IMR-90 (cell line): Measurements from ENCODE around the gene RERE. TPM values are rescaled to one million over a fixed set of nuclear protein-coding genes. Genes with fewer than 3 reads are reported as not detected.
A peak's percentile ranks its signal among the peaks of the same experiment; 100 is the strongest.

ENCODE experiments used
- ATAC-seq: fragments of 200-7000 bp; cut with Tn5 transposase; 2 replicates; pipeline ENCODE4 v1.9.1; 2020; ENCODE audit warnings: low read depth, mild to moderate bottlenecking, moderate library complexity
- BruUV-seq: library from RNA; stranded (reverse); fragments of 400-500 nt; replicated peaks from 2 replicates; lab custom pipeline; 2021; lab: Mats Ljungman, UMichigan
- CTCF ChIA-PET: fragments of 300-600 bp; formaldehyde crosslinking; extraction: SDS; loops from one replicate; lab custom pipeline; 2021; ENCODE audit warnings: antibody characterized with exemption; lab: Yijun Ruan, JAX
- POLR2A ChIA-PET: fragments of 300-600 bp; sonication (Branson Sonifier 250); formaldehyde crosslinking; loops from one replicate; lab custom pipeline; 2022; ENCODE audit warnings: antibody characterized with exemption; ENCODE audit not compliant: unreplicated experiment; lab: Charles Lee
- DNase-seq: peaks from one replicate; pipeline ENCODE4 v3.0.0; 2013
- H2AFZ ChIP-seq: replicated peaks from 2 replicates; pipeline ENCODE3; 2013; ENCODE audit warnings: low read length, mild to moderate bottlenecking; ENCODE audit not compliant: poor library complexity
- H2AK5ac ChIP-seq: 2 replicates; pipeline ENCODE4 v1.6.1; 2013; ENCODE audit warnings: low read depth, low read length, inconsistent platforms
- H2AK9ac ChIP-seq: replicated peaks from 2 replicates; pipeline ENCODE3; 2013; ENCODE audit warnings: mild to moderate bottlenecking, low read depth, low read length, moderate library complexity; ENCODE audit not compliant: poor library complexity
- H2BK120ac ChIP-seq: 2 replicates; pipeline ENCODE4 v1.6.1; 2013; ENCODE audit warnings: low read depth, low read length, inconsistent platforms
- H2BK15ac ChIP-seq: 3 replicates; pipeline ENCODE4 v1.6.1; 2013; ENCODE audit warnings: low read depth, low read length, inconsistent platforms
- H2BK20ac ChIP-seq: 2 replicates; pipeline ENCODE4 v1.6.1; 2013; ENCODE audit warnings: low read depth, mild to moderate bottlenecking, inconsistent platforms, low read length, moderate library complexity
- H2BK5ac ChIP-seq: 2 replicates; pipeline ENCODE4 v1.6.1; 2013; ENCODE audit warnings: mild to moderate bottlenecking, low read depth, low read length, inconsistent platforms; ENCODE audit not compliant: poor library complexity, severe bottlenecking
- H3K14ac ChIP-seq: replicated peaks from 2 replicates; pipeline ENCODE4 v1.6.1; 2013; ENCODE audit warnings: low read depth, low read length, inconsistent platforms
- H3K18ac ChIP-seq: 2 replicates; pipeline ENCODE4 v1.6.1; 2013; ENCODE audit warnings: low read depth, low read length, control low read depth
- H3K23ac ChIP-seq: 2 replicates; pipeline ENCODE4 v1.6.1; 2013; ENCODE audit warnings: low read depth, low read length, inconsistent platforms
- H3K27ac ChIP-seq: 2 replicates; pipeline ENCODE4 v1.5.1; 2013; ENCODE audit warnings: mild to moderate bottlenecking, control low read depth, low read length; ENCODE audit not compliant: insufficient read depth
- H3K27me3 ChIP-seq: 2 replicates; pipeline ENCODE4 v1.6.1; 2013; ENCODE audit warnings: low read length; ENCODE audit not compliant: control insufficient read depth, insufficient read depth
- H3K36me3 ChIP-seq: 2 replicates; pipeline ENCODE4 v1.6.1; 2013; ENCODE audit warnings: low read length, mixed read lengths; ENCODE audit not compliant: control insufficient read depth, insufficient read depth
- H3K4ac ChIP-seq: 2 replicates; pipeline ENCODE4 v1.6.1; 2013; ENCODE audit warnings: low read depth, low read length, inconsistent platforms
- H3K4me1 ChIP-seq: 2 replicates; pipeline ENCODE4 v1.6.1; 2013; ENCODE audit warnings: low read length, mixed read lengths; ENCODE audit not compliant: control insufficient read depth, insufficient read depth
- H3K4me2 ChIP-seq: 2 replicates; pipeline ENCODE4 v1.6.1; 2013; ENCODE audit warnings: low read depth, mild to moderate bottlenecking, control low read depth, low read length, moderate library complexity
- H3K4me3 ChIP-seq: 2 replicates; pipeline ENCODE4 v1.5.1; 2013; ENCODE audit warnings: low read depth, mild to moderate bottlenecking, control low read depth, low read length, moderate library complexity; ENCODE audit not compliant: insufficient read depth
- H3K56ac ChIP-seq: 2 replicates; pipeline ENCODE4 v1.6.1; 2013; ENCODE audit warnings: low read length, inconsistent platforms; ENCODE audit not compliant: insufficient read depth; ENCODE audit errors: extremely low read depth
- H3K79me1 ChIP-seq, 2 experiments: 2 replicates each; pipeline ENCODE4 v1.6.1; 2013; ENCODE audit warnings: low read length in 2 of 2, inconsistent platforms in 1 of 2, low read depth in 1 of 2
- H3K9ac ChIP-seq: 2 replicates; pipeline ENCODE4 v1.6.1; 2013; ENCODE audit warnings: low read depth, low read length, control low read depth
- H3K9me1 ChIP-seq: 2 replicates; pipeline ENCODE4 v1.6.1; 2013; ENCODE audit warnings: low read length, inconsistent platforms; ENCODE audit not compliant: insufficient read depth
- H3K9me3 ChIP-seq: 2 replicates; pipeline ENCODE4 v1.6.1; 2013; ENCODE audit warnings: low read length; ENCODE audit not compliant: control insufficient read depth, insufficient read depth
- H4K20me1 ChIP-seq: 2 replicates; pipeline ENCODE4 v1.6.1; 2013; ENCODE audit warnings: low read length, inconsistent platforms; ENCODE audit not compliant: insufficient read depth
- H4K5ac ChIP-seq: 2 replicates; pipeline ENCODE4 v1.6.1; 2013; ENCODE audit warnings: mild to moderate bottlenecking, low read depth, low read length, control low read depth
- H4K8ac ChIP-seq, 2 experiments: 2 replicates each; pipeline ENCODE4 v1.6.1; 2013; ENCODE audit warnings: low read depth in 2 of 2, low read length in 2 of 2, control low read depth in 1 of 2, inconsistent platforms in 1 of 2
- H4K91ac ChIP-seq: 2 replicates; pipeline ENCODE4 v1.6.1; 2013; ENCODE audit warnings: low read depth, low read length, inconsistent platforms; ENCODE audit not compliant: insufficient read depth
- FOS ChIP-seq: fragments of 150-350 bp; IDR thresholded peaks from 2 replicates; pipeline ENCODE4 v1.6.1; 2016; ENCODE audit warnings: low read depth, low read length
- MXI1 ChIP-seq: IDR thresholded peaks from 2 replicates; pipeline ENCODE4 v1.6.1; 2012; ENCODE audit warnings: low read depth, mild to moderate bottlenecking, low read length, moderate library complexity, borderline replicate concordance
- WGBS, 2 experiments: methylation state at CpG; one replicate each; pipeline versions ENCODE4 v1.1.5 to v1.1.7; 2013; ENCODE audit warnings: missing lambda C conversion rate in 2 of 2; ENCODE audit not compliant: insufficient read length in 1 of 2; ENCODE audit errors: extremely low coverage in 2 of 2; 5-methylcytosine and 5-hydroxymethylcytosine counted together
- dilution Hi-C: fragments of 300-500 bp; cut with HindIII; formaldehyde crosslinking; loops from one replicate; pipeline ENCODE4 v1.14.3; 2018; ENCODE audit warnings: low sequenced_read_pairs; ENCODE audit not compliant: unreplicated experiment
- in situ Hi-C: fragments of 300-500 bp; cut with MboI; formaldehyde crosslinking; loops from 3 replicates; pipeline ENCODE4 v1.14.3; 2019; ENCODE audit warnings: low sequenced_read_pairs, inconsistent platforms, mixed read lengths
- intact Hi-C: fragments of 100-400 bp; cut with micrococcal nuclease; formaldehyde crosslinking; loops from 2 replicates; pipeline ENCODE4 v1.10.0; 2022
- polyA plus RNA-seq, 3 experiments: library from polyadenylated mRNA; depleted of rRNA; stranded (reverse); fragments of >200 nt; gene quantifications; 2 replicates each; pipeline ENCODE4 v1.2.3, GENCODE V29; 2012; ENCODE audit warnings: low replicate concordance in 1 of 3
- total RNA-seq: library from RNA; depleted of rRNA; stranded (reverse); fragments of >200 nt; gene quantifications from 2 replicates; pipeline ENCODE4 v1.2.3, GENCODE V29; 2012
- TF ChIP-seq, protein P1 (sequence below): conservative IDR thresholded peaks from 2 replicates; pipeline ENCODE4 v1.5.1; 2012; ENCODE audit warnings: mild to moderate bottlenecking, low read depth, low read length, improper control_type of control experiment
- TF ChIP-seq, protein P2 (sequence below): fragments of 150-350 bp; IDR thresholded peaks from 2 replicates; pipeline ENCODE4 v1.6.1; 2017; ENCODE audit warnings: mild to moderate bottlenecking, antibody characterized with exemption, low read length, low read depth

RERE gene
- total and polyA plus RNA-seq, 2 of the 4 experiments (the other 2 are of a cell fraction): 11.5 to 25.1 TPM

DNA sequence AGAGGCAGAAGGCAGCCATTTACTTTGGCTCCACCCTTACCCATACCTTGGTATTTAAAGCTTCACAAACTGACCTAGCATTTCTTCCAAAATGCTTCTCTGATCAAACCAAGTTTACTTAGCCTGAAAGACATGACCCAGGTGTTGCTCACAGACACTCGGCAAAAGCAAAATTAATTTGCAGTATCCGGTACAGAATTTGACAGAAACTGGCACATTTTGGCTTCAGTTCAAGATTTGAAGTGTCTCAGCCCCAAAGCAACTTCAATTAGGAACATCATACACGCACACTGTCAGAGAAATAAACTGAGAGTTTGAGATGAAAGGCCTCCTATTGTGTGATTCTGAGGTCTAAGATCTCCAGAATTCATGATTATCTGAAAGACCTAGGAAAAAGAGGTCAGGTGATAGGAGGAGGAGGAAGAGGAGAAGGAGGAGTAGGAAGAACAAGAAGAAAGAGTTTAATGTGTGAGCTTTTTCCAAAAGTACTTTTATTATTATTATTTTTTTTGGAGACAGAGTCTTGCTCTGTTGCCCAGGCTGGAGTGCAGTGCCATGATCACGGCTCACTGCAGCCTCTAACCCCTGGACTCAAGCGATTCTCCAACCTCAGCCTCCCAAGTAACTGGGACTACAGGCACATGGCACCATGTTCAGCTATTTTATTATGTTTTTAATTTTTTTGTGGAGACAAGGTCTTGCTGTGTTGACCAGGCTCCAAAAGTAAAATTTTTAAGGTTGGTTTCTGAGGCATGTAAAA, 355.9 kb downstream of the RERE start:
- H4K91ac ChIP-seq: peak overlapping the region; percentile 24; the same call in 1 of the 2 replicates
- H4K5ac ChIP-seq: no peak overlapping the region
- DNase-seq (no peak), ATAC-seq (no peak)
- peak overlapping the region; percentile 44 to 66 for H4K8ac ChIP-seq
- H3K4me2 ChIP-seq: no peak overlapping the region
- H3K27ac ChIP-seq: peak overlapping the region; percentile 45; the same call in 1 of the 2 replicates
- TF ChIP-seq FOS (no peak), MXI1 (no peak)
- TF ChIP-seq, protein P1, sequence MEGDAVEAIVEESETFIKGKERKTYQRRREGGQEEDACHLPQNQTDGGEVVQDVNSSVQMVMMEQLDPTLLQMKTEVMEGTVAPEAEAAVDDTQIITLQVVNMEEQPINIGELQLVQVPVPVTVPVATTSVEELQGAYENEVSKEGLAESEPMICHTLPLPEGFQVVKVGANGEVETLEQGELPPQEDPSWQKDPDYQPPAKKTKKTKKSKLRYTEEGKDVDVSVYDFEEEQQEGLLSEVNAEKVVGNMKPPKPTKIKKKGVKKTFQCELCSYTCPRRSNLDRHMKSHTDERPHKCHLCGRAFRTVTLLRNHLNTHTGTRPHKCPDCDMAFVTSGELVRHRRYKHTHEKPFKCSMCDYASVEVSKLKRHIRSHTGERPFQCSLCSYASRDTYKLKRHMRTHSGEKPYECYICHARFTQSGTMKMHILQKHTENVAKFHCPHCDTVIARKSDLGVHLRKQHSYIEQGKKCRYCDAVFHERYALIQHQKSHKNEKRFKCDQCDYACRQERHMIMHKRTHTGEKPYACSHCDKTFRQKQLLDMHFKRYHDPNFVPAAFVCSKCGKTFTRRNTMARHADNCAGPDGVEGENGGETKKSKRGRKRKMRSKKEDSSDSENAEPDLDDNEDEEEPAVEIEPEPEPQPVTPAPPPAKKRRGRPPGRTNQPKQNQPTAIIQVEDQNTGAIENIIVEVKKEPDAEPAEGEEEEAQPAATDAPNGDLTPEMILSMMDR: no peak
- TF ChIP-seq, protein P2, sequence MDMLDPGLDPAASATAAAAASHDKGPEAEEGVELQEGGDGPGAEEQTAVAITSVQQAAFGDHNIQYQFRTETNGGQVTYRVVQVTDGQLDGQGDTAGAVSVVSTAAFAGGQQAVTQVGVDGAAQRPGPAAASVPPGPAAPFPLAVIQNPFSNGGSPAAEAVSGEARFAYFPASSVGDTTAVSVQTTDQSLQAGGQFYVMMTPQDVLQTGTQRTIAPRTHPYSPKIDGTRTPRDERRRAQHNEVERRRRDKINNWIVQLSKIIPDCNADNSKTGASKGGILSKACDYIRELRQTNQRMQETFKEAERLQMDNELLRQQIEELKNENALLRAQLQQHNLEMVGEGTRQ: no peak
- peak overlapping the region; percentile 8; the same call in 1 of the 2 replicates for H2BK20ac ChIP-seq
- peak overlapping the region; percentile 16 for H2AK5ac ChIP-seq
- CTCF ChIA-PET: no interaction called here
- H3K27me3 ChIP-seq: no peaks in the 10 kb centered on the region
- H3K9ac ChIP-seq: no peak overlapping the region
- peaks cover 42% of the 10 kb centered on the region for H3K4me1 ChIP-seq
- H3K36me3 ChIP-seq: peaks cover 3% of the 10 kb centered on the region
- no peak overlapping the region for H3K56ac ChIP-seq
- H3K4me3 ChIP-seq: no peak overlapping the region
- peaks cover 42 to 78% of the 10 kb centered on the region in 2 experiments for H3K79me1 ChIP-seq
- H3K23ac ChIP-seq: peak overlapping the region; percentile 5; the same call in 1 of the 2 replicates
- intact Hi-C loops: loop anchor here (2.0 to 10.0 kb wide), 3 partner anchors 39 to 393 kb away; partner anchors contain the start of gene RERE
- peaks cover 35% of the 10 kb centered on the region for H3K9me1 ChIP-seq
- no peak overlapping the region for H3K14ac ChIP-seq
- no peak overlapping the region for H2AK9ac ChIP-seq
- no TSS peak for BruUV-seq
- in situ Hi-C loops: no loop called here
- H2BK5ac ChIP-seq: peak overlapping the region; percentile 12
- dilution Hi-C loops: no loop called here
- WGBS, 2 experiments: 30% methylated on average over 2 of the region's 5 CpGs; no CpG with 5 or more reads in 1 of the 2 experiments
- POLR2A ChIA-PET: no interaction called here
- peak overlapping the region; percentile 47; the same call in 1 of the 3 replicates for H2BK15ac ChIP-seq
- no peak overlapping the region for H3K4ac ChIP-seq
- H3K9me3 ChIP-seq: no peaks in the 10 kb centered on the region
- H3K18ac ChIP-seq: 0 out of 2 replicates have a peak overlapping the region, but pooled peaks have one; percentile 39
- H4K20me1 ChIP-seq: peaks cover 6% of the 10 kb centered on the region
- no peak overlapping the region for H2AFZ ChIP-seq
- peak overlapping the region; percentile 63 for H2BK120ac ChIP-seq
